Fibroblast of gingiva (primary cell): ENCODE results near the gene ENPEP.

Source experiments
- DNase-seq: peaks from one replicate; pipeline ENCODE4 v3.0.0-alpha.2; 2011; ENCODE audit warnings: low read depth

The ENPEP gene

DNA sequence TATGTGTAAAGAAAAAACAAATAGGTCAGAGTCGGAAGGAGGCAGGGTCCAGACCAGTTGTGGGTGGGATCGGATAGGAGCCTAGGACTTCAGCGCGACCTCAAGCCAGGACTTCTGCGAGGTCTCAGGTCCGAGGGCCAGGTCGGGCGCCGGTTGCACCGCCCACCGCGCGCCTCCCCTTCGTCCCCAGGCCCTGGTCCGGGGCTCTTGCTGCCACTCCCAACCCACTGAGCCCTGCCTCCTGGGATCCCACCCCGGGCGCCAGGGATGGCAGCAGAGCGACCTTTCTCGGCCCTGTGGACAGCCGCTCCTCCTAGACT is 134.6 kb downstream of the ENPEP start:
- DNase-seq: no peak

DNA sequence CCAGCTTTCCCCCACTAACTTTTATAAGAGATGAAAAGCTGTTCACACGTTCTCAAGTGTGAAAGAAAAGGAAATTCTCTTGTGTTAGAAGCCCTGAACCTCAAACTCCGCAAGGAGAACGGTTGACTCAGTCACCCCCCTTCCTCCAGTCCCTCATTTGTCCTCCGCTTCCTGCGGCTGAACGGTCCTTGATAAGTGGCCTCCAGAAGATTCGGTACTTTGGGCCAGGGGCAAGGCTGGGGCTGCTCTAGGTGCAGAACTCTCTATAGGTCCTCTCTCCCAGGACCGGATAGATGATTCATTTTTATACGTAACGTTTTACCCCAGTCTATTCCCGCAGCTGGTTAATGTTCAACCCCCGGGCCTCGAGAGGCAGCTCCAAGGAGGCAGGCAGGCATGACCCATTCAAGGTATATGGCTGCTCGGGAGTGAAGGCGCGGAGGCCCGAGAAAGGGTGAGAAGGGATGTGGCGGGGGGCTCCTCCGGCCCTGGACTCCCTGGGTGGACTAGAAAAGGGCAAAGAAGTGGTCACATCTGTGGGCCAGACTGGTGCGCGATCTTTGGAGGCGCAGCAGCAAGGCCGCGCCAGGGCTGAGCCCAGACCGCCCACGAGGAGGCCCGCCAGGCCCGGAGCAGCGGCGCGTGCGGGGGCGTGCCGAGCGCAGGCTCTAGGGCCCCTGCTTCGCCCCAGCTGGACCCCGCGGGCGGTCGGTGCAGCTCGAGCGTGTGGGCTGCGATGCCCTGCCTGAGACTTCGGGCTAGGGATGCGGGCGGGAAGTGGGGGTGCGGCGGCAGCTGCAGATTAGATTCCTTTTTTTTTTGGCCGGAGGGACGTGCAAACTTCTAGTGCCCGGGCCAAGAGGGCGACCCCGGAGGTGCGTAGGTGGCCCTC is 135.2 kb downstream of the ENPEP start:
- no peak for DNase-seq

DNA sequence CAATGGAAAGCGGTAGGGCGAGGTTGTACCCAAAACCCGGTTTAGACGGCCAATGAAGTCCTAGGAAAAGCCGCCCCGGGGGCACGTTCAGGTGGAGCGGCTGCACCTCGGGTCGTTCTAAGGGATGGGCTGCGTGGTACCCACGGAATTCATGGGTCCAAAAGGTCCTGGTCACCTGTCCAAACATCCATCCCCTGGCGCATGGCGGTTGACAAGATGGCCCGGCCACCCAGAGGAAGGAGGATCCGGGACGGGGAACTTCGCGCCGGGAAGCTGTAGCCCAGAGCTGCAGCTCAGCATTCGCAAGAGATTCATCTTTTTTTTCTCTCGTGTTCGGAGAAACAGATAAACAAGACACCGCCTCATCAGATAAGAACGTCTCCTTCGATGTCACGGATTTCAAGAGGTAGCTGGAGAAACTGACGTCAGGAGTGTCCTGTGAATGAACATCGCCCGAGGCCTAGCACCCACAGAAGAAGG is 136.1 kb downstream of the ENPEP start:
- no peak for DNase-seq

DNA sequence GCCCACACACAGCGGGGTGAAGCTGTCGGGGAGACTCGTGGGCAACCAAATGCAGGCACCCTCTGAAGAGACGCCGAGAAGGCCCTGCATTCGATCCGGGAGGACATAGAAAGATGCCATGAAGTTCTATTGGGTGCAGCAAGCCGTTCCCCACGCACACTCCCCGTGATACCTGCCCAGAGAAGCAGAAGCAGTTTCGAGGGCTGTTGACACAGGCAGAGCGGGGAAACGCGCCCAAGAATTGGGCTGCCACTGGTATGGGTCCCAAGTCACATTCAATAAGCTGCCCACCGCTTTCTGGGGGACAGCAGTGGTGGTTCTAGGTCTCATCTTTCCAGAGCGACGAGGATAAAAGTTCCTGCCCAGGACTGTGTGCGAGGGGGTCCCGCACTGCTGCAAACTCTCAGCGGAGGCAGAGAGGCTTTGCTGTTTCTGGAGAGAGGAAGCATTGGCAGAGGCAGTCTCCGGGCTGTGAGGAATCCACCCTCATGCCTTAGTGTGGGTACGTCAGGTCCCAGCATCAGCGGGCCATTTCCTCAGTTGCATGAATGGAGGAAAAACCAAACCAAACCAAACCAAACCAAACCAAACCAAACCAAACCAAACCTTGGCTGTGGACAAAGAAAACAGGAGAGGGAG is 136.8 kb downstream of the ENPEP start:
- no peak for DNase-seq

DNA sequence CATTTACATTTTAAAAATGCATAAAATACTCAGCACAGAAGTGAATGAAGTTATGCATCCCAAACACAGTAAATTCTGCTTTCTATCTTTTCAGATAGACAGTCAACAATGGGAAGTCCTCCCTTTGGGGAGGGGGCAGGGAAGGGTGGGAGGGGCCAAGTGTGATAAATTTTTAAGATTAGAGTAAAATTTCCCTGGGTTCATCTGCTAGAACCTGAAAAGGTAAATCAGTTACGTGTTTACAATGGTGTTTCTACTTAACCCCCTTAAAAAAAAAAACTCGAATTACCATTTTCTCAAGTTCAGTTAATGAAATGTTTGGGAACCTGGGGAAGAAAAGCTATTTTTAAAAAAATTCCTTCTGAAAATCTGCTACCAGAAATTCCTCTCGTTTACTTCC is 137.8 kb downstream of the ENPEP start:
- DNase-seq: no peak

DNA sequence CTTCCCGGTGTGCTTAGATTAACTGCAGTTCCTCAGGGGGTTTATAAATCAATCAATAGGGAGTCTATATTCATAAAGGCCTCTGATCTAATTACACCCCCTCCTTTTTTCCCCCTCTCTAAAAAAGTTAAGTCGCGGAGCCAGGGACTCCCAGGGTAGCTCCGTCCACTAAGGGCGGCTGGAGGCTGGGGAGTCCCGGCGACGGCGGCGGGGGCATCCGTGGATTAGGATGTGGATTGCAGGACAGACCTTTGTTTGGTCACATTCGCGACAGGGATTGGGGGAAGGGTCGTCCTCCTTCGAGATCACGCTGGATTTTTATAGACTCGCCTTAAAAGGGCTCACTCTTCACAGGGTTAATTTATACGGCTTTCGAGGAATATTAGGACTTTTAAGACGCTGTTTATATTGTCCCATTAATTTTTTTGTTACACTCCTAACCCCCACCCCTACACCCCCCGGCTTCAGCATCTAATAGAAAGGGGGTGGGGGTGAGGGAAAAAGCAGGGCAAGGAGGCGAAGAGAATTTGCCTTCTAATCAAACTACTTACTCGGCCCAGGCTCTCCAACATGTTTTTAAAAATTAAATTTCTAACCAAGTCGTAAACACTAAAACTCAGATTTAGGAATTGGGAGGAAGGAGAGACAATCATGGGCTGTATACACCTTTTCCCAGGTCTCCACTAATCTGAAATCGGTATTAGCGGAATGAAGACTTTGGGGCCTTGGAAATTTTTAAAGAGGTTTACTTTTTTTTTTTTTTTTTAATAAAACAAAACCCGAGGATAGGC is 138.4 kb downstream of the ENPEP start:
- DNase-seq: no peak
